Activated CD4-positive, CD25-positive, alpha-beta regulatory T cell treated with anti-CD3 and anti-CD28 coated beads, Interleukin-2, amount 50 U/mL, for 16 hours (primary cell): Measurements from ENCODE around the gene RPTOR.

Source experiments
- DNase-seq: peaks from one replicate; pipeline ENCODE4 v3.0.0-alpha.2; 2020; ENCODE audit warnings: low read depth, low spot score

The RPTOR gene

DNA sequence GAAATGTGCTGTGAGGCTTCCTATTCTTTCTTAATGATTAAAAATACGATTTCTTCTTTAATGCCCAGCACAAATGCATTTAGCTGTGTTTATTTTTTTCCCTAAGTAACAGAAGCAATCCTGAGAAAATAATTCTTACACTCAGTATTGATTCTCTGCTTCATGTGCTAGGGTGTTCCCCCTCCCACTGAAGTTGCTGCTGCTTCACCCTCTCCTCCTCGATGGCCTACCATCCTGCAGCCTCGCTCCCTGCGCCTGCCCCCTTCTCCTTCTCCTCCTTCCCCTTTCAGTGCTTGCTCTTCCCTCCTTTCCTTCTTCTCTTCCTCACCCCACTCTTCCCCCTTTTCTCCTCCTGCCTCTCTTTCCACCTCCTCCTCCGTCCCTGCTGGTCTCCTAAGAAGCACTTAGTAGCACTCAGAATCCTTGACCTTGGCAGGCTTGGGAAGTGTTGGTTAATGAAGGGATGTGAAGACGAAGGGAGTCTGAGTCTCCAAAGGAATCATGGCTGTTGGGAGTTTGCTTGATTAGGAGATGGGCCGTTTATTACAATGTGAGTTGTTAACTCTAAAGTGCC, 119.7 kb downstream of the RPTOR start:
- DNase-seq, result no peak

DNA sequence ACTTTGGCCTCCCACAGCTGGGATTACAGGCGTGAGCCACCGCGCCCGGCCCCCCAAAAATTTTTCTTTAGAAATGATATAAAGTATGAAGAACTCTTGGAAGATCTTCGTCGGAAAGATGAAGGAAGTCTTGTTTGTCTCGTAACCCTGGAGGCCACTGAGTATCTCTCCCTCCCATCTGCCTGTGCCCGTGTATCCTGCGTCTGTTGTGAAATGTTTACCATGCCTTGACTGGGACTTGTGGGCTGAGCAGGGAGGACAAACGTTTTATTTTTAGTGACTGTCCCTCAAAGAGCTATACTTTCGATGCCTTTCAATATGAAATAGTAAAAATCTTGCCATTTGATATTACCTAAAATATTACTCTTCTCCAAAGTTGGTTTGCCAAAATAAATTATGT, 121.2 kb downstream of the RPTOR start:
- DNase-seq, result no peak

DNA sequence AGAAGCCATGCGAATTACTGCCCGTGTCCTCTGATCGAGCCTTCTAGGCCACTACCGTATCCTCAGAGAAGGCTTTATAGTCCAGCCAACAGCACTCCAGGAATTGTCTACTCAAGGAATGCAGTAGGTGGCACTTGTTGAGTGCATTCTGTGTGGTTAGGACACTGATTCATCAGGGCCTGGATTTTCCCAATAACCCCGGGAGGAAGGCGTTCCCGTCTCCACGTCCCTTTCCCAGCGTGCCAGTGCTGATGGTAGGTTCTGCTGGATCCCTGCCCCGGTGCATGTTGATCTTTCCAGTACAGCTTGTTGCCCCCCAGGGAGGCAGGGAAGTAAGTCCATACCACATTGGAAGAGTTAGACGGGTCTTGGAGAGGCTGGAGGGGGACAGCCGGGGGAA, 122.2 kb downstream of the RPTOR start:
- no peak for DNase-seq

DNA sequence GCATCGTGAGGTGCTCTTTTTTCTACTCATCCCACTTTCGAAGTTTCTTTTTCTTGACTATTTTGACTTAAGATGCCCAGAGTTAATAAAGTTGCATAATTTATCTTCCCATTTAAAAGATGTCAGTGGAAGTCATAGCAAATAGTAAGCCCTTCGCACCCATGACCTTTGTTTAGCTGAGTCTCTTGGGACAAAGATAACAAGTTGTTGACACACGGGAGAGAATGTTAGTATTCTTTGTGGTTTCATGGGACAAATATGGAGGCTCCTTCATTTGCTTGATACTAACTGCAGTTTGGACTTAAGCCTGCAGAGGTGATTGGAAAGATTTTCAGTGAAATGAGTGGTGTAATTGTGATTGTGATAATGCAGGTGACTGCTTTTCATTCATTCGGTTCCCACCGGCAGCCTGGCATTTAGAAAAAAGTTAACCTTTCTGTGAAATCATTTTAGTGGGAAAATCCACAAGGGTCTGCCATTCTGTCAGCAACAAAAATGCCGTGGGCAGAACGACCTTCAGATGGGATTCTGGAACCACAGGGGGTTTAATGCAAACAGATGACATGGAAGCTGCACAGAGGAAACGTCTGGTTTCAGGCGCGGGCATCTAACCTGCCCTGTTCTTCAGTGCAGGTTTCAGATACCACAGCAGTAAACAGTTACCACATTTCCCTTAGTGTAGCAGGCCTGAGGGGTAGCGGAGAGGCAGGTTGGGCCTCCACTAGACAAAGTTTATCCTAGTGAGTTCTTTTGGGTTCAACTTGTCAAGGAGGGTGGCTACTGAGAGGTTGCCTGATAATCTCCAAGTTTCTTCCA, 123.0 kb downstream of the RPTOR start:
- no peak for DNase-seq

DNA sequence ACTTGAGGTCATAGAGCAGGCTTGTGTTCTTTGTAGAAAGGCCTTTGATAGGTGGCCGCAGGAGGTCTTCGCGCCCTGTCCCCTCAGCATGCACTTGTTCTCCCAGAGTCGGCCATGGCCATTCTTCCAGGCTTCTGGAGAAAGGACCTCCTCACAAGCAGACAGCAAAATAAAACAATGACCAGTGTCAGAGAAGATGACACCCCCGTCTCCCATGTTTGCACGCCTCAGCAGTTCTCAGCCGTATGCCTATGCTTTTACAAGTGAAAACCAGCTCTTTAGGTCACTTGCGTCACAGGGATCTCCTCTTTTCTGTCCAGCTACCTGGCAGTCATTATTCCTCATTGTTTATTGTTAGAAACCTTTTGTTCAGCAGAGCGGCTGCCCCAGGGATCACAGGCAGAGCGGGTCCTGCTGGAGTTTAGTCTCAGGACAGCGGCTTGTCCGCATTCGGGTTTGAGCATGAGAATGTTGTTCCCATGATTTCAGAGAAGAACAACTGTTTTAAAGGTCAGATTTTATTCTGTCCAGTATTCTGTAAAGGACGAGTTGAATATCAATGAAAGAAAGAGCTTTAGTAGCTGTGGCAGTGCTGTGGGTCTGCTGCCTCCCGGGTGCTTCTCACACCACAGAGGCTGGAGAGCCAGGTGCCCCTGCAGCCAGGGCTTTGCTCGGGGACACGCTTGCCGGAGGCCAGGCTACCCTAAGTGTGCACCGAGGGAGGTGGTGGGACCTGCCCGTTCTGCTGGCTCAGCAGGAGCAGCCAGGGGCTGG, 123.9 kb downstream of the RPTOR start:
- no peak for DNase-seq

DNA sequence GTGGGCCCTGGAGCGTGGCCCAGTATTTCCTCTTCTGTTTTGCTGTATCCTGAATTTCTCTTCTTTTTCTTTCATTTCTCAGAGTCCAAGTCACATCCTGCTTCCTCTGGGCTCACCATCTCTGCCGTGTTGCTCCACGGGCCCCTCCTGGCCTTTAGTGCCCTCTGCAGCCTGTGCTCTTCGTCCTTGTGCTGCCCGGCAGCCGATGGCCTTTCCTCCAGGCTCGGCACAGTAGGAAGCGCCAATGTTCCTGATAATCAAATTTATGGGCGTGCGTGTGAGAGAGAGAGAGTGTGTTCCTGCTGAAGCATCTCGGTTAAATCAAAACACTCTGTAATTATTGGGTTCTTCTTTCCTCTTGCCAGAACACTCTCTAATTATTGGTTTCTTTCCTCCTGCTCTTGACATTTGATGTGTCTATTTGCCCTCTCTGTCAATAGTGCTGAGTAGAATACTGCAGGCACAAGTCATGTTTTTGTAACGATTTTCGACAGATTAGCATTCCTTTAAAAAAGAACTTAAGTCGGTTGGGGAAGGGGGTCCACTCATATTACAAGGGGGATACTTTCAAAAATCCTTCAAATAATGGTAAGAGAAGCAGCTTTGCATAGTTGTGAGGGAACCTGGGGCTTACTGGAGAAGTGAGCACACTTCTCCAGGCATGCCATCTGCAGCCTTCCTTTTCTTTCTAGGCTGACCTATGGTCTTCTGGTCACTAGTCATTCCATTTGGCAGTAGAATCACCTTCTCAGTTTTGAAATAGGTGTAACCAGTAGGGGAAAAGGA, 126.6 kb downstream of the RPTOR start:
- no peak for DNase-seq

DNA sequence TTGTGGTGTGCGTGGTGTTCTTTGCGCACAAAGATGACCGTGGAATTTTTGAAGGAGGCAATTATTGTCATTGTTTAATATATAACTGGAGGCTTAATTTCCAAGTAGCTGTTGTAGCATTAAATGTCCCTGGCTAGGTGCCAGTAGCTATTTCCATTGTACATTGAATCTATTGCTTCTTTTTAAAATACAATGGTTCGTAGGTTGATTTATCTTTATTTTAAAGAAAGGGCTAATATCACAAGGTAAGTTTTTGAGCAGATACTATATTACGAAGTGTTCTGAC, 127.1 kb downstream of the RPTOR start:
- no peak for DNase-seq

DNA sequence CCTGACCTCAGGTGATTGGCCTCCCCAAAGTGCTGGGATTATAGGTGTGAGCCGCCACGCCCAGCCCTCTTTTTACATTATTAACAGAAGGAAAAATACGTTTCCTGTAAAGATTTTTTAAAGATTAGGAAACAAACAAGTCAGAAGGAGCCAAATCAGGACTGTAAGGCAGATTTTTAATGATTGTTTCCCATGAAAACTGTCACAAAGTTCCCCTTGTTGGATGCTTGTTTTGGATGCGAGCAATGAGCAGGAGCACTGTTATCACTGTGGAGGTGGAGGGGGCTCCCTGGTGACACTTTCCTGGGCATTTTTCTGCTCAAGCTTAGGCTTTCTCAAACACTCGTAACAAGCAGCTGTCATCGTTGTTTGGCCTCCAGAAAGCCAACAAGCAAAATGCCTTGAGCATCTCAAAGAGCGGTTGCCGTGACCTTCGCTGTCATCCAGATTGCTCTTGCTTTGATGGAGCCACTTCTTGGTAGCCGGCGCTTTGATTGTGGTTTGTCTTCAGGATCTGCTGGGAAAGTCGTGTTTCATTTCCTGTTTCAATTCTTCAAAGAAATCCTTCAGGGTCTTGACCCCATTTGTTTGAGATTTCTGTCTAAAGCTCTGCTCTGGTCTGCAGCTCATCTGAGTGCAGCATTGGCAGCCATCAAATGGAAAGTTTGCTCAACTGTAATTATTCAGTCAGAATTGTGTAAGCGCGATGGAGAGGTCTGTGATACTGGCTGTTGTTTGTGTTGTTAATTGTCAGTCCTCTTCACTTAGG, 128.7 kb downstream of the RPTOR start:
- no peak for DNase-seq

DNA sequence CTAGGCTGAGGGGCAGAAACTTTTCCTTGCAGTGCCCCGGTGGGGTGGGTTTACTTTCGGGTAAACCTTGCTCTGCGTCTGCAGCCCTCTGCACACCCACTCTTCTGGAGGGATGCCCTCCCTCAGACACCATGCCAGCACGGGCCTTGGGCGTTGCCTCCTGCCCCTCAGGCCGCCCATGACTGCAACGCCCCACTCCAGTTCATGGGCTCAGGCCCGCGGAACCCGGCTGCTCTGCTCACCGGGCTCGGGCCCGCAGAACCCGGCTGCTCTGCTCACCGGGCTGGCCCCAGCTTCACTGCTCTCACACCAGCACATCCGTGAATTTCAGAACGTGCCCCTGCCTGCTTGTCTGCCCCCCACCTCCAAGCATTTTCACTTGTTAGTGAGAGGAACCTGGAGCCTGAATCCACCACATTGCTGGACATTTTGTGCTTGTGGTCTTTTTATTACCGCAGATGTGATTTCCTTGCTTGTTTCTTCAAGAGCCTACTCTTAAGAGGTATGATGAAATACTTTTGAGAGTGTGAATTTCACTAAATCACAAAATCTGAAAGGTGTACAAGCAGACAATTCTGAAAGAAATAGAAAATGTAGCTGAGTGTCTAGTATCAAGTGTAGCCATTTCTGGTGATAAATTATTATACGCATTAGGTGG, 130.9 kb downstream of the RPTOR start:
- DNase-seq, result no peak

DNA sequence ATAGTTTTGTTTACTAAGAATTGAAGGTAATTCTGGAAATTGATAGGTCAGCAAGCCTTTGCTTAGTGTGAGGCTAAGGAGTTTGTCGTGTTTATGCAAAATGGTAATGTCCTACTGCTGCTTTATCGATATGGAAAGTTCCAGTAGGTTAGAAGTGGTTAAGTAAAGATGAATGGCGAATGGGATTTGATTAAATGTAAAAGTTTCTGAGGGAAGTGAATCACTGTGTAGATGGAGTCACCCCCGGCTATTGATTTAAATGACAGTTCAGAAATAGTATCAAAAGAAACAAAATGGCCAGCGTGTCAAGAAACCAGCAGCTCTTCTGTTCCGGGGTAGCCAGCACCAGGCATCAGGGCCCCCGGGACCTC, 131.4 kb downstream of the RPTOR start:
- no peak for DNase-seq

DNA sequence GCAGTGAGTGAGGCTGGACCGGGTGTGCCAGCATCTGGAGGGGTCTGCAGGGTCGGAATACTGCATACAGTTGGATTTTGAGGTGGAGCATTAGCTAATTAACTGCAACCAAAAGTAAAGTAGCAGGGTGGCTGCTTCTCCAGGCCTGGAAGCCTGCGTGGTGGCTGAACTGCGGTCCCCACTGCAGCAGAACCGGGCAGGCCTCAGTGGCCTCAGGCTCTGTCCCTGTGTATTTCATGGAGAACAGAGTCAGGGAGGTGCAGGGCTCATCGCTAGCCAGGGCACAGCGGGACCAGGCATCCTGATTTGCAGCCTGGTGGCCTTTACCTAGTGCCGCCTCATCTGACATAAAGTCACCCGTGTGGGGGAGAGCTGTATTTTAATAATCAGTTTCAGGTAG, 131.9 kb downstream of the RPTOR start:
- no peak for DNase-seq

DNA sequence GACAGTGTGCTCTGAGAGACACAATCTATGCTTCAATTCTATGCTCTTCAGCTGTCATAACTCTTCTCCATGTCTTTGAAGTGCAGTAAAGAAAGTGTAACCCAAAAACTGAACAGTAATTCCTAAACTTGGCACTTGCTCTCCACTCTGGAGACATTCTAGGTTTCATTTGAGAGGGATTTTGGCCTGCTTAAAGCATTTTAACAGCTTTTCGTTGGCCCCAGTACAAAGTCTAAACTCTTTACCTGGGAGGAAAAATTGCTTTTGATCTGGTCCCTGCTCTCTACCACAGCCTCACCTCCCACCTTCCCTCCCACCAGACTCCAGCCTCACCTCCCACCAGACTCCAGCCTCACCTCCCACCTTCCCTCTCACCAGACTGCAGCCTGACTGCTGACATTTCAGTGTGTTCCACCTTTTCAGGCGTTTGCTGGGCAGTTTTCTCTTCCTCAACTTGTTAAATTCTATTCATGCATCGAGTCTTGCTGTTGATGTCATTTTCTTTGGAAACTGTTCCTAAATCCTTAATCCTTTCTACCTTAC, 132.6 kb downstream of the RPTOR start:
- no peak for DNase-seq

DNA sequence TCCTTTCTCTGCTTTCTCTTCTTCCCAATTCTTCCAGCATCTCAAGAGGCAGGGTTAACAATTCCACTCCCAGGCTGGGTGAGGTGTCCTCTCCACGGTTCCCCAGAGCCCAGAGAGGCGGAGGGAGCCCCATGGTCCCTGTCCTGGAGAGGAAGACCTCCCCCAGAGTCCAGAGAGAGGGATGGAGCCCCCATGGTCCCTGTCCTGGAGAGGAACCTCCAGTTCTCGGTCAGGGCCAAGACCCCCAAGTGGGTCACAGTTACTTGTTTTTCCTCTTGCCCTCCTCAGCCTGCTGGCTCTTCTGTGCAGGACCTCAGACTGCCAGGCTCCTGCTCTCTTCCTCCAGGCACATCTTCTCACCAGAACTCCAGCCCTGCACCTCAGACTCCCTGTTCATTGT, 135.2 kb downstream of the RPTOR start:
- no peak for DNase-seq

DNA sequence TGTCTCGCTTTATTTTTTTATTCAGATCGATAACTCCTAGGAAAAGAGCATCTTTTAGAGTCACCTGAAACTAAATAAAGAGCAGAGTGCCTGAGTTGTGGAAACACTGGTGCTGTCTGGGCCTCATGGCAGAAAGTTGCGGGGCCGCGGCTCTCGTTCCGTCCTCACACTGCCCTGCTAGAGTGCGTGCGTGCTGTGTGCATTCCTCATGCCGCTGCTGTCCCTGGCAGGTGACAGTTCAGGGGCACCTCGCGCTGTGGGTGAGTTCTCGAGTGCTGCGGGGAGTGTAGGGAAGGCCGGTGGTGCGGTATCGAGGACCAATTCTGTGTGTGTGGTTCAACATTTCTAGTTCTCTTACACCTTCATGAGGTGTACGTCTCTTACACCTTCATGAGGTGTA, 136.6 kb downstream of the RPTOR start:
- no peak for DNase-seq

DNA sequence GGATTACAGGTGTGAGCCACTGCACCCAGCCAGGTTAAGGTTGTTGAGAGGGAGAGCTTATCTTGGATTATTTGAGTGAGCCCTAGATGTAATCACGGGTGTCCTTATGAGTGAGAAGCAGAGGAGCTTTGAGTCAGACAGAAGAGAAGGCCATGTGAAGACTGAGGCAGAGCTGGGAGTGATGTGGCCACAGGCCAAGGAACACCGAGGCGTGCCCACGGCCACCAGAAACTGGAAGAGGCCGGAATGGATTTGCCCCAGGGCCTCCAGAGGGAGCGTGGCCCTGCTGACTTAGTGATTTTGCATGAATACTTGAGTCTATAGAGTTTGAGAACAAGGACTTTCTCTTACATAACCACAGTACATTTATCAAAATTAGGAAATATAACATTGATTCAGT, 137.7 kb downstream of the RPTOR start:
- DNase-seq, result no peak

DNA sequence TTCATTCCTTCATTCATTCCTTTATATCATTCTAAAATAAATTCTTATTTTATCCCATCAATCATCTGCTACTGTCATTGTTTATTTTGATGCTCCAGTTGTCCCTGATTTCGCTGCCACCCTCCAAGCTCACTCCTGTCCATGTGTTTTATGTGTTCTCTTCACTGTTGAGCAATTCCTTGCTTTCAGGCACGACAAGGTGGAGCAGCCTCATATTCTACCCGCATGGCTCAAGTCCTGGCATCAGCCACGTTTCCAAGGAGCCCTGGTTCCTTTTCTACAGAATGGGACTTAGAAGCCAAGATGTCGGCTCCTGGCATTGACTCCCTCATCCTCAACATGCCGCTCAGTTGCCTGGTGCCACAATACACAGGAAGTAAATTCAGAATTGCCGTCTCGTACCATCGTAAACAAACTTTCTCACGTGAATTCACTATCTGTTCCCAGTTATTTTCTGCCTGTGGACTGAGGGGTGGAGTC, 139.0 kb downstream of the RPTOR start:
- DNase-seq, result no peak

DNA sequence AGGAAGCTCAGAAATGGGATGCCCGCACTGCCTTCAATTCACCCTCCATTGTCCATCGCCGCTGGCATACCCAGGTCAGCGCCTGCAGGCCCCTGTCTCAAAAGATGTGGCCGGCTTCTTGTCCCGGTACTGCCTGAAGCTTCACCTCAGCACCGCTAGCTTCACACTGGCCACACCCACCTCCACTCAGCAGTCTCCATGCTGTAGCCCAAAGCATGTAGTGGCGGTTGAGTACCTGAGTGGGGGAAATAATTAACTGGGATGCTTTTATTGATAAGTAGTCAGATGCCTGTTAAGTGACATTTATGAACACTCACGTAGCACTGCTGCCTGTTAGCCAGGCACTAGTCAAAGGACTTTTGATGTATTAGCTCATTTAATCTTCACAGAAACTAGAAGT, 143.2 kb downstream of the RPTOR start:
- DNase-seq, result no peak

DNA sequence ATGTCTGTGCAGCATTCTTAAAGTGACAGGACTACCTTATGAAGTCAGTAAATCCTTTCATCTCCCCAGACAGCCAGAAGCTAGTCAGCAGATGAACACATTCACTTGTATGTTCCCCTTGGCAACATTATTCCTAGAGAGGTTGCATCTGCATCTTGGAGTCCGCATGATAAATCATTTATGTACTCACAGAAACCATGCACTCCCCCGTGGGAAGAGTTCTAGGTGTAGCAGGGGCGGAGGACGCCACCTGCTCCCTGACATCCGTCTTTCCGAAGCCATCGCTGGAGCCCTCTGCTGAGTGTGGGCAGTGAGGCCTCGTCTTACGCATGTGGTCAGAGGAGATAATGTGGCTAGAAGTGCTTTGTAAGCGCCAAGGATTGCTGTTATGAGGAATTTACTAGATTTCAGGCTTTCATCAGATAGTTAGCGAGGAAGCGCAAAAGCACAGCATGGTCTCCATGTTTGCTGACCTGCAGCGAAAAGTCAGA, 144.5 kb downstream of the RPTOR start:
- no peak for DNase-seq

DNA sequence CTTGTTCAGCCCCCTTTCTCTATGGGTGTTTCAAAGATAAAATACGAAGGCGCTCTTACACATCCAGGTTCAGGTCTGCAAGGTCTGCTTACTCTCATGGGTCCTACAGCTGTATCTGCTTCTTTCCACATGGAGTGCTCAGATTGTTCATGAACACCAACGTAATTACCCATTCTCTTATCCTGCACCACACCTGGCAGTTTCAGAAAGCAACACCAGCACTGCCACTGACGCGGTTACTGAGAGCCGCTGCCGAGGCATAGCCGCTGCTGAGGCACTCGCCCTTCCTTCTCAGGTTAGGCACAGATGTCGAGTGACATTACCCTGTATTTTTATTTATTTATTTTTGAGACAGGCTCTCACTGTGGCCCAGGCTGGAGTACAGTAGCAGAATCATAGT, 147.1 kb downstream of the RPTOR start:
- DNase-seq, result no peak

DNA sequence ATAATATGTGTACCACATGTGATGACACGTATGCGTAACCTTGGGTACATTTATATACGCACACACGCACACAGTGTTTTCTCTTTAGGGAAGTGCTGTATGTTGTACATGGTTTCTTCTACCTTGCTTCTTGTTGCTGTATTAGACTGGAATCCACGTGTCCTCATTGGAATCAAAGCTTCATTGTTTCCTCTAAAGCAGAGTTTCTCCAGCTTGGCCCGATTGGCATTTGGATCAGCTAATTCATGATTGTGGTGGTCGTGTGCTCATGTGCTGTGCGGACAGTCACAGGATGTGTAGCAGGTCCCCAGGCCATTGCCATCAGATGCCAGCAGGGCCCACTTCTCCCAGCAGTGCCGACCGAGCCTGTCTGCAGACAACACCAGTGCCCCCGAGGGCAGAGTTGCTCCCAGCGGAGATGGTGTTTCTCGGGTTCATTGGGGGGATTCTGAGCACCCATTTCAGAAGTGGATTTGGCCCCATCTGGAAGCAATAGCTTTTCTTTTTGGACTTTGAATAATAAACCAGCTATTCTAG, 148.4 kb downstream of the RPTOR start:
- no peak for DNase-seq
